VCaP (cell line): ENCODE measurements around the gene HS1BP3.

Source experiments
- H3K27ac ChIP-seq: fragments of 450-650 bp; 2 replicates; pipeline ENCODE4 v1.5.1; 2017
- CTCF ChIP-seq: fragments of 450-650 bp; conservative IDR thresholded peaks from 2 replicates; pipeline ENCODE4 v1.5.1; 2017; ENCODE audit warnings: mild to moderate bottlenecking, moderate library complexity

HS1BP3 gene

GRCh38 chr2:20625491-20626391 is 25.2 kb downstream of the HS1BP3 start:
- H3K27ac ChIP-seq = peak overlapping the region; percentile 54
- TF ChIP-seq CTCF = no peak

GRCh38 chr2:20624884-20625485 is 25.9 kb downstream of the HS1BP3 start:
- TF ChIP-seq CTCF = no peak
- H3K27ac ChIP-seq = peak overlapping the region; percentile 54

- TF ChIP-seq CTCF = no peak
- peak overlapping the region; percentile 34; the same call in 1 of the 2 replicates for H3K27ac ChIP-seq
Measured at GRCh38 chr2:20624156-20624883, 26.6 kb downstream of the HS1BP3 start.

- no peak for TF ChIP-seq CTCF
- H3K27ac ChIP-seq = peak overlapping the region; percentile 34; the same call in 1 of the 2 replicates
Measured at GRCh38 chr2:20623741-20624155, 27.1 kb downstream of the HS1BP3 start.

- no peak for TF ChIP-seq CTCF
- peak overlapping the region; percentile 34; the same call in 1 of the 2 replicates for H3K27ac ChIP-seq
Measured at GRCh38 chr2:20623241-20623640, 27.7 kb downstream of the HS1BP3 start.

- H3K27ac ChIP-seq = no peak overlapping the region
- no peak for TF ChIP-seq CTCF
Measured at GRCh38 chr2:20622731-20623130, 28.2 kb downstream of the HS1BP3 start.

GRCh38 chr2:20622296-20622686 is 28.6 kb downstream of the HS1BP3 start:
- no peak for TF ChIP-seq CTCF
- H3K27ac ChIP-seq = no peak overlapping the region
